HepG2 (cell line): ENCODE data around the gene AHNAK. TPM values are rescaled to one million over a fixed set of nuclear protein-coding genes. Genes with fewer than 3 reads are reported as not detected.

Source experiments
- ATAC-seq: fragments of 200-7000 bp; cut with Tn5 transposase; 3 replicates; pipeline ENCODE4 v1.9.1; 2020; ENCODE audit warnings: mild to moderate bottlenecking, moderate library complexity
- BruUV-seq: library from RNA; stranded (reverse); fragments of 400-500 nt; replicated peaks from 2 replicates; lab custom pipeline; 2021; lab: Mats Ljungman, UMichigan
- CTCF ChIA-PET: fragments of 300-600 bp; formaldehyde crosslinking; extraction: SDS; loops from one replicate; lab custom pipeline; 2021; ENCODE audit warnings: low total read pairs, inconsistent platforms, low intra/inter-chr PET ratio; lab: Yijun Ruan, JAX
- POLR2A ChIA-PET: fragments of 350-600 bp; sonication (Branson Sonifier 250); formaldehyde crosslinking; loops from one replicate; lab custom pipeline; 2020; ENCODE audit warnings: antibody characterized with exemption, inconsistent platforms; lab: Yijun Ruan, JAX
- DNase-seq: peaks from one replicate; pipeline ENCODE4 v3.0.0-alpha.2; 2015; ENCODE audit warnings: low spot score
- FAIRE-seq: peaks from 3 replicates; lab custom pipeline; 2011; peaks lifted over from hg19 to GRCh38; lab: Jason Lieb, UNC
- H2AFZ ChIP-seq: one replicate; pipeline ENCODE4 v1.6.1; 2011; ENCODE audit warnings: low read length, inconsistent platforms
- H3K27ac ChIP-seq: fragments of 300-600 bp; 3 replicates; pipeline ENCODE4 v1.8.0; 2011; ENCODE audit warnings: mixed run types, mild to moderate bottlenecking, mixed read lengths, low read length, inconsistent platforms; ENCODE audit not compliant: insufficient read depth; ENCODE audit errors: extremely low read length
- H3K27me3 ChIP-seq, 2 experiments: fragments of 200-600 bp in 1 of 2; 2 replicates in 1 of 2; 3 replicates in 1 of 2; pipeline versions ENCODE4 v1.6.0 to v1.8.0; 2011; ENCODE audit warnings: low read length in 2 of 2, mild to moderate bottlenecking in 2 of 2, moderate library complexity in 2 of 2, inconsistent platforms in 1 of 2; ENCODE audit not compliant: insufficient read depth in 2 of 2, control insufficient read depth in 1 of 2
- H3K36me3 ChIP-seq, 2 experiments: fragments of 200-600 bp in 1 of 2; replicated peaks in 1 of 2; 2 replicates in 1 of 2; 3 replicates in 1 of 2; pipeline versions ENCODE4 v1.5.1 to v1.8.0; 2011; ENCODE audit warnings: low read length in 2 of 2, inconsistent platforms in 1 of 2; ENCODE audit not compliant: insufficient read depth in 2 of 2, control insufficient read depth in 1 of 2
- H3K4me1 ChIP-seq: 2 replicates; pipeline ENCODE4 v1.5.1; 2012; ENCODE audit warnings: low read length, inconsistent platforms; ENCODE audit not compliant: insufficient read depth
- H3K4me2 ChIP-seq: 2 replicates; pipeline ENCODE4 v1.6.0; 2011; ENCODE audit warnings: low read depth, low read length, inconsistent platforms
- H3K4me3 ChIP-seq, 3 experiments: fragments of 200-600 bp in 1 of 3; sonication (generic), shearing (Covaris generic) in 1 of 3; replicated peaks in 1 of 3; 2 replicates each; pipeline ENCODE4 v1.5.1; 2011 to 2016; ENCODE audit warnings: low read length in 3 of 3, inconsistent platforms in 2 of 3, low read depth in 2 of 3, mild to moderate bottlenecking in 2 of 3, control low read depth in 1 of 3, mixed read lengths in 1 of 3; ENCODE audit not compliant: insufficient read depth in 1 of 3
- H3K79me2 ChIP-seq: one replicate; pipeline ENCODE4 v1.6.1; 2011; ENCODE audit warnings: low read length, inconsistent platforms; ENCODE audit not compliant: insufficient read depth
- H3K9ac ChIP-seq: 2 replicates; pipeline ENCODE4 v1.6.0; 2011; ENCODE audit warnings: mild to moderate bottlenecking, low read depth, low read length, inconsistent platforms; ENCODE audit not compliant: insufficient read depth
- H3K9me3 ChIP-seq: 2 replicates; pipeline ENCODE4 v1.5.1; 2012; ENCODE audit warnings: mild to moderate bottlenecking, low read length
- H4K20me1 ChIP-seq: 2 replicates; pipeline ENCODE4 v1.6.0; 2011; ENCODE audit warnings: inconsistent platforms, mild to moderate bottlenecking, low read length, moderate library complexity; ENCODE audit not compliant: insufficient read depth
- HDAC2 ChIP-seq: sonication (generic); formaldehyde crosslinking; IDR thresholded peaks from 2 replicates; pipeline ENCODE4 v1.4.0; 2020; ENCODE audit warnings: missing genetic modification reagents
- HMGA1 ChIP-seq: sonication (generic); formaldehyde crosslinking; conservative IDR thresholded peaks from 2 replicates; pipeline ENCODE4 v1.4.0; 2020; ENCODE audit warnings: missing genetic modification reagents
- ZFP41 ChIP-seq: sonication (generic); formaldehyde crosslinking; IDR thresholded peaks from 2 replicates; pipeline ENCODE4 v1.4.0; 2020; ENCODE audit warnings: mild to moderate bottlenecking, missing genetic modification reagents, borderline replicate concordance
- ZFP90 ChIP-seq: sonication (generic); formaldehyde crosslinking; IDR thresholded peaks from 2 replicates; pipeline ENCODE4 v1.8.0; 2022; ENCODE audit warnings: missing genetic modification reagents, mild to moderate bottlenecking, inconsistent platforms, borderline replicate concordance
- ZNF724P ChIP-seq: sonication (generic); formaldehyde crosslinking; IDR thresholded peaks from 2 replicates; pipeline ENCODE4 v1.8.0; 2022; ENCODE audit warnings: missing genetic modification reagents, borderline replicate concordance
- WGBS: methylation state at CpG from one replicate; pipeline ENCODE4 v1.1.6; 2017; ENCODE audit warnings: low lambda C conversion rate; 5-methylcytosine and 5-hydroxymethylcytosine counted together
- in situ Hi-C: cut with HindIII; loops from 2 replicates; pipeline ENCODE4 v1.10.0; 2017; ENCODE audit warnings: low pct_unique_long_range_greater_than_20kb; ENCODE audit not compliant: extremely low pct_ligation_motif_present
- intact Hi-C: fragments of 100-400 bp; cut with micrococcal nuclease; formaldehyde crosslinking; loops from one replicate; pipeline ENCODE4 v1.10.0; 2022; ENCODE audit not compliant: unreplicated experiment
- polyA plus RNA-seq, 8 experiments: library from polyadenylated mRNA; depleted of rRNA in 3 of 8; stranded (reverse) in 7 of 8; unstranded in 1 of 8; fragments of >200 nt; fragmentation: Illumina TruSeq in 4 of 8; extraction: Trizol in 4 of 8; gene quantifications; 2 replicates each; pipeline versions ENCODE4 v1.2.1 to v1.2.3, GENCODE V29; 2011 to 2016; ENCODE audit warnings: low read depth in 4 of 8, missing spikeins in 1 of 8, mixed read lengths in 1 of 8; ENCODE audit not compliant: insufficient read depth in 1 of 8
- total RNA-seq, 5 experiments: library from RNA; depleted of rRNA; stranded (reverse); fragments of >200 nt; fragmentation: Illumina TruSeq; extraction: Trizol; gene quantifications; 2 replicates each; pipeline ENCODE4 v1.2.3, GENCODE V29; 2016; ENCODE audit warnings: low read depth in 1 of 5
- TF ChIP-seq, protein P1 (sequence below): sonication (generic); formaldehyde crosslinking; IDR thresholded peaks from 2 replicates; pipeline ENCODE4 v1.5.0; 2020; ENCODE audit warnings: mild to moderate bottlenecking, missing genetic modification reagents, borderline replicate concordance
- TF ChIP-seq, protein P2 (sequence below): sonication (generic); formaldehyde crosslinking; IDR thresholded peaks from 2 replicates; pipeline ENCODE4 v1.5.0; 2020; ENCODE audit warnings: missing genetic modification reagents

The AHNAK gene
- total and polyA plus RNA-seq, 2 of the 13 experiments (the other 11 are each of a cell fraction or from before 2014, with no cell fraction given) = 23.4 to 25.0 TPM

DNA sequence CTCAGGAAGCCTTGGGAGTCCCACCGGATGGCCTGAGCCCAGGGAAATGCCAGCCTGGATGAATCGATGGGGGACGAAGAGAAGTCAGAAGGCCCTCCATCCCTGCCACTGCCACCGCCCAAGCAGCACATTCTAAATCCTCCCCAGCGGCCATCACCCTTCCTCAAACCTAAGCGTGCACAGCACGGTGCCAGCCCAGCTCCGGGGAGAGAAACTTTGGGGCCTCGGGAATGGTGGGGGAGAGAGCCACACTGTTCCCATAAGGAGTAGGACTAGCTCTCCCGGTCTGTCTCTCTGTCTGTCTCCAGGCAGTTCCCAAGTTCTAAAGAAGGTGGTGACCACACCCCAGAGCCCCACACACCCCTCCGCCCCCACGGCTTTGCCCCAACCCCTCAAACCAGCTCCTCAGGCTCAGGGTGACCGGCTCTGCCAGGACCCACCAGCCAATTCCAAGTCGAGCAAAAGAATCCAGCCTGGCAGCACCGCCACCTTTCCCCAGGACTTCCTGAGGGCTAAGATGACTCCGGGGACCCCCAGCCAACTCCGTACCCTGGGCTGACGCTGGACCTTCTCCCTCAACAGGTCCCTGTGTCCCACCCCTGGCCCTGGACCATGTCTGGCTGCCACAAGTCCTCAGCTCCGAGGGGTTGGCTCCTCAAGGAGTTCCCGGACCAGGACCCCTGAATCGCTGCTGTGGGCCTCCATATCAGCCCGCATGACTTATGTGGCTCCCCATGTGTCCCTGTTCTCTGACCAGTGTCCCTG lies 2.7 kb downstream of the AHNAK start:
- no peak for ATAC-seq
- POLR2A ChIA-PET = interaction anchor here (0.6 to 4.8 kb wide), 12 partner anchors 11 to 246 kb away, joined by 3 to 45 read pairs (median 6); partner anchors contain the start of genes C11orf98, CSKMT, EEF1G and HNRNPUL2
- WGBS = 68% methylated on average over 15 of the region's 22 CpGs
- peak overlapping the region; percentile 84 for H3K4me2 ChIP-seq
- peaks cover 2 to 4% of the 10 kb centered on the region in 2 experiments; a peak in 3 of 5 replicates for H3K36me3 ChIP-seq
- H3K9ac ChIP-seq = peak overlapping the region; percentile 96
- TF ChIP-seq ZFP41 = 0 out of 2 replicates have a peak, but pooled peaks have one; percentile 15
- no peak for TF ChIP-seq ZNF724P (CRISPR knock-in tag)
- TF ChIP-seq, all 625 proteins: peak for 1
- Histone ChIP-seq H3K9me3 (no peaks in the 10 kb centered on the region), H2AFZ (no peak overlapping the region), H3K4me1 (peaks cover 67% of the 10 kb centered on the region), H3K27ac (peak overlapping the region; percentile 19), H3K27me3 (no peaks in the 10 kb centered on the region), H4K20me1 (peaks cover 64% of the 10 kb centered on the region), H3K79me2 (peaks cover 76% of the 10 kb centered on the region), H3K4me3 (peak overlapping the region; percentile 79 to 93 (median 79))
- CTCF ChIA-PET = interaction anchor here (1.6 to 1.9 kb wide), 3 partner anchors 119 to 149 kb away, joined by 3 to 14 read pairs (median 5); no protein-coding TSS in a partner anchor
- in situ Hi-C loops = loop anchor here (5.0 kb wide), 1 partner anchor 37 kb away; no protein-coding TSS in a partner anchor
- intact Hi-C loops = loop anchor here (2.0 to 10.0 kb wide), 3 partner anchors 17 to 149 kb away; no protein-coding TSS in a partner anchor
- DNase-seq = no peak
- FAIRE-seq = no peak
- BruUV-seq = no TSS peak

DNA sequence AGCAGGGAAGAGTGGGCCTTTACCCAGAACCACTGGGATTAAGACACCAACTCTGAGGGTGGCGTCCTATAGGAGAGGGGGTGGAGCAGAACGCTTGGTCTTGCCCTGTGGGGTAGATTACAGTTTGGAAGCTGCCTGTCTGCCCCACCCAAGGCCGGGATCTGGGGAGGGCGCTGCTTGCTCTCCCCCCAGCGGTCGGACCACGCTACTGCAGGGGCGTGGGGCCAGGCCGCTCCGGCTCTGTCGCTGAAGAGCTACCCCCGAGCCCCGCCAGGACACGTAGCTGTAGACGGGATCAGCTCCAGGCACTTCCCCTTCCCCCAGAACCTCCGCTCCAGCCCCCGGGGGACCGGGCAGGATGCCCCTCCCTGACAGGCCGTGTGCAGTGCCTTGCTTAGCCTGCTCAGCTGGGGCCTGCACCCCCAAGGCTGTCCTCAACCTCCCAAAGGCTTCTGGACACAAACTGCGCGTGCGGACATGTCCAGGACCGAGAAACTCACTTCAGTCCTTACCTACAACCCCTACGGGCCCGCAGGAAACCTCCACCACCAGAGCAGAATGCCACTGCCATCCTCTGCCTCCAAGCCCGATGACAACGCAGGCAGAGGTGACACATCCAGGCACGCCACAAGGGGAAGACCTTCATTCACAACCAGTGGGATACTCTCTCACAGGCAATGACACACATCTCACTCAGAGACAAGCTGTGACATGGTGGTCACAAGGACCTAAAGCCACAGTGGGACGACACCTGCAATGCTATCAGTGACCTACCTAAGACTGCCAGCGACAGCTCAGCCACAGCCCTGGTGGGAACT lies 3.6 kb downstream of the AHNAK start:
- Histone ChIP-seq H3K27me3 (no peaks in the 10 kb centered on the region), H3K4me3 (peak overlapping the region; percentile 33 to 93 (median 79)), H4K20me1 (peaks cover 73% of the 10 kb centered on the region), H3K9me3 (no peaks in the 10 kb centered on the region), H3K27ac (peak overlapping the region; percentile 19), H3K9ac (peak overlapping the region; percentile 96), H3K36me3 (peaks cover 2 to 4% of the 10 kb centered on the region in 2 experiments; a peak in 3 of 5 replicates), H3K4me1 (peaks cover 60% of the 10 kb centered on the region), H3K4me2 (peak overlapping the region; percentile 84), H3K79me2 (peaks cover 85% of the 10 kb centered on the region), H2AFZ (no peak overlapping the region)
- DNase-seq (no peak), FAIRE-seq (no peak), ATAC-seq (peak; percentile 35)
- no TSS peak for BruUV-seq
- intact Hi-C loops (loop anchor here (2.0 to 10.0 kb wide), 3 partner anchors 18 to 148 kb away; no protein-coding TSS in a partner anchor), in situ Hi-C loops (loop anchor here (5.0 kb wide), 1 partner anchor 36 kb away; no protein-coding TSS in a partner anchor)
- 22% methylated on average over 21 of the region's 30 CpGs for WGBS
- ChIA-PET POLR2A (interaction anchor here (0.6 to 3.0 kb wide), 14 partner anchors 12 to 245 kb away, joined by 3 to 17 read pairs (median 4); partner anchors contain the start of genes C11orf98, CSKMT, EEF1G and HNRNPUL2), CTCF (interaction anchor here (1.3 to 1.9 kb wide), 5 partner anchors 17 to 148 kb away, joined by 3 to 14 read pairs (median 5); no protein-coding TSS in a partner anchor)
- TF ChIP-seq, protein P1, sequence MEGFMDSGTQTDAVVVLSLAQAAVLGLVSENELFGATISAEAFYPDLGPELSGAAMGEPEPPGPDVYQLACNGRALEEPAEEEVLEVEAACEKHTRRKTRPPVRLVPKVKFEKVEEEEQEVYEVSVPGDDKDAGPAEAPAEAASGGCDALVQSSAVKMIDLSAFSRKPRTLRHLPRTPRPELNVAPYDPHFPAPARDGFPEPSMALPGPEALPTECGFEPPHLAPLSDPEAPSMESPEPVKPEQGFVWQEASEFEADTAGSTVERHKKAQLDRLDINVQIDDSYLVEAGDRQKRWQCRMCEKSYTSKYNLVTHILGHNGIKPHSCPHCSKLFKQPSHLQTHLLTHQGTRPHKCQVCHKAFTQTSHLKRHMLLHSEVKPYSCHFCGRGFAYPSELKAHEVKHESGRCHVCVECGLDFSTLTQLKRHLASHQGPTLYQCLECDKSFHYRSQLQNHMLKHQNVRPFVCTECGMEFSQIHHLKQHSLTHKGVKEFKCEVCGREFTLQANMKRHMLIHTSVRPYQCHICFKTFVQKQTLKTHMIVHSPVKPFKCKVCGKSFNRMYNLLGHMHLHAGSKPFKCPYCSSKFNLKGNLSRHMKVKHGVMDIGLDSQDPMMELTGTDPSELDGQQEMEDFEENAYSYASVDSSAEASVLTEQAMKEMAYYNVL = peak; percentile 56
- TF ChIP-seq HMGA1 (CRISPR knock-in tag) (no peak), ZFP90 (0 out of 2 replicates have a peak, but pooled peaks have one; percentile 47), HDAC2 (CRISPR knock-in tag) (peak; percentile 20; the same call in 1 of the 2 replicates)
- TF ChIP-seq, protein P2, sequence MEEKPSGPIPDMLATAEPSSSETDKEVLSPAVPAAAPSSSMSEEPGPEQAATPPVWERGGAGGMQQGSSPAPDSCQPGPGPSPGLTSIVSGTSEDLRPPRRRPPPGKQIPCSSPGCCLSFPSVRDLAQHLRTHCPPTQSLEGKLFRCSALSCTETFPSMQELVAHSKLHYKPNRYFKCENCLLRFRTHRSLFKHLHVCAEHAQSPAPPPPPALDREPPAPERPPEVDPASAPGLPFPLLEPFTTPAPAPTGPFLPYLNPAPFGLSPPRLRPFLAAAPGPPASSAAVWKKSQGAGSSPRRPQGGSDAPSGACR = peak; percentile 25; the same call in 1 of the 2 replicates
